Right hindlimb (tissue), 1 donor: ENCODE results near the gene C18orf63.
"Not testable (repeated sequence)": the region's sequence is repeated elsewhere in the genome, so short reads cannot be mapped to it uniquely, and the experiment has no call there.

Experiments used
- DNase-seq: peaks from one replicate; pipeline ENCODE4 v3.0.0-alpha.2; 2018

The C18orf63 gene

DNA sequence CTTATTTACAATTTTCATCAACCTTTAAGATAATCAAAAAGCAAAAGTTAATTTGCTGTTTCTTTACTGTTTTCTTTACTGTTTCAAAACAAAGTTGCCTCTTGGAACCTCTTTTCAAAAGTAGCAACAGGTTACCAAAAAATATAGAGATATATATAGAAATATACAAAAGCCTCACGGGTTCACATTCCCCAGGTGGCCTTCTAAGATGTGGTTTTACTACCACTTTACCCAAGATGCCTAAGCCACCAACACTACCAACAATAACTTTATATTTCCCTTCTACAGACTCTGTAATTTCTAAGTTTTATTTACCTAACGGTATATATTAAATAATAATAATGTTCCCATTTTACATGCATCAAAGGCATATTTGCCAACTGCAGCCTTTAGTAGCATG is 28.8 kb upstream of the C18orf63 start:
- no peak for DNase-seq

DNA sequence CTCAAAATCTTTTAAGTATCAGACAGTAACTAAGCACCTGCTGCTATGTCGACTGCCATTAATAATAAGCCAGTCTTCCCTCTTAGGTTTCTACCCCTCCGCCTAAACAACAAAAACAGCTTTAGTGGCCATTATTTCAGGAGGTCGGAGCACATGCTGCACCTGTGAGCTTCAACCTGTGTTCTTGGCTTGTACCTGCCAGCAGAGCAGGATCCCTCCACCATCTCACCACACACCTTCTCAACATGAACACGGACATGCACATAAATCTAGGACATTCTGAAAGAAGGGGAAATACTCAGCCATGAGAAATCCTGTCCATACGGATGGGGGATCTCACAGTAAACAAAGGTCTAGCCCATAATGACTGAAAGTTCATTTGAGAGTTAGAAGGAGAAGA is 27.6 kb upstream of the C18orf63 start:
- no peak for DNase-seq

DNA sequence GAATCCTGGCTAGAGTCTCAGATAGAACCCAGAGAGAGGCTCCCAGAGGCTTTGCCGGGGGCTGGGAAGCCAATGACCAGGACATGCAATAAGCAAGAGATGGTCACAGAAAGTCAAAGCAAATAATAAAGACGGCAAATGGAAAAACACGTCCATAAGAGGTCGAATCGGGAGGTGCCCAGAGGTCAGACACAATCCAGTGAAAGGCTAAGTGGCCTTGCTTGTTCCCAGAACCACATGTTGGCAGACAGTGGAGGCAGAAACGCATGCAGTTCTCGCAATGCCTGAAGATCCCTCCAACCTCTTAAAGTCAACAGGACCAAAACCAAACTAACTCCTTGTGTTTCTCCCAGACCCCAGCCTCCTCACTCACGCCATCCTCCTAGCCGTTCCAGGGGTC is 26.9 kb upstream of the C18orf63 start:
- DNase-seq = no peak

DNA sequence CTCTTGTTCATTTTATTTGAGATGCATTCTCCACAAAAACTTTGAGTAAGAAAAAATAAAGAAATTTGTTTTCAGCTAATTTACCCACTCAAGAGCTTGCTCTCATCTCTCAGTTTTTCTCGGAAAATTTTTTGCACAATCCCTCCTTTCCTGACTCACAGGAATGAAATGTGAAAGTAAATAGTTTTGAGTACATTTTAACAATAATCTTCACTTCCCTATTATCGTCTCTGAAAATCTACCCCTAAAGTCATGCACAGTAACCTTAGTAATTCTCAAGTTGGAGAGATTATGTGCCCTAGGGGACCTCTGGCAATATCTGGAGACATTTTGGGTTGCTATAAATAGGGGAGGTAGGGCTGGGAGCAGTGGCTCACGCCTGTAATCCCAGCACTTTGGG is 26.5 kb upstream of the C18orf63 start:
- no peak for DNase-seq

DNA sequence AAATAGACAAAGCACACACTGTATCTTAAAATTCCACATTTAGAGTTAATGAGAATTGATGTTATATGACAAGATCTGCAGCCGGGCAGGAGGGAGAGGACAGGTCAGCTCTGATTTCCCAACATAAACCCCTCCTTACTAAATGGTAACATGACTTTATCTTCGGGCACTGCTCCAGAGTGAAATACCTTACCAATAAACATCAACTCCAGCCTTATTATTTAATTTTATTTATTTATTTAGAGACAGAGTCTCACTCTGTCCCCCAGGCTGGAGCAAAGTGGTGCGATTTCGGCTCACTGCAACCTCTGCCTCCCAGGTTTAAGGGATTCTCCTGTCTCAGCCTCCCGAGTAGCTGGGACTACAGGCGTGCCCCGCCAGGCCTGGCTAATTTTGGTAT is 25.6 kb upstream of the C18orf63 start:
- DNase-seq = no peak

DNA sequence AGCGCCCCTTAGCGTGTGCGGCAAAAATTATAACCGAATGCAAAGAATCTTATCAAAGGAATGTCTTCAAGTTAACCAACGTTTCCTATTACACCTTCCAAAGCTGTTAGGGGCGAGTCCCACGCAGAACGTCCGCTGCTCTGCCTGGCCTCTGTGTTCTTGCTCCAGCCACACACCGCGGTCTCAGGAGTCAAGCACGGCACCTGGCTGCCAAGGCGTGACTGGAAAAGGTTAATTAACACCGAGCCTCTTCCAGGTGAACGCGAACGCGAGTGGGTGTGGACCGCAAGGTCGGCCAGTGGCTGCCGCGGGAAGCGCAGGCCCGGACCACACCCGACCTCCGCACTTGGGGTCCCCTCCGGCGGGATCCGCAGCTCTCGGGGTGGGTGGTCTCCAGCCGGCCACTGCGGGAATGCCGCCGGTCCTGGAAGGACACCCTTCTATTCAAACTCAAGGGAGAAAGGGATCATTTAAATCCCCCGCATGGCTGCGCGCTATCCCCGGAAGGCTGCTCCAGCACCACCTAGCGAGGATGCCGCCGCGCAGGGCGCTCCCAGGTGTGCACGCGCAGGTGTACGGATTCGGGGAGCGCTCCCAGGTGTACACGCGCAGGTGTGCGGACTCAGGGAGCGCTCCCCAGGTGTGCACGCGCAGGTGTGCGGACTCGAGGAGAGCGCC is 24.7 kb upstream of the C18orf63 start:
- DNase-seq = no peak

DNA sequence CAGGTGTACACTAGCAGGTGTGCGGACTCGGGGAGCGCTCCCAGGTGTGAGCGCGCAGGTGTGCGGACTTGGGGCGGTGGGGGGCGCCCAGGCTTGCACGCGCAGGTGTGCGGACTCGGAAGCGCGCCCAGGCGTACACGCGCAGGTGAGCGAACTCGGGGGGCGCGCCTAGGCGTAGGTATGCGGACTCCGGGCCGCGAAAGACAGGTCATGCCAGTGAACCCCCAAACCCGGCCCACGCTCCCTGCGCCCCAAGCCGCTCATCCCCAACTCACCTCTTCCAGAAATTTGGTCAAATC is 24.2 kb upstream of the C18orf63 start:
- no peak for DNase-seq

DNA sequence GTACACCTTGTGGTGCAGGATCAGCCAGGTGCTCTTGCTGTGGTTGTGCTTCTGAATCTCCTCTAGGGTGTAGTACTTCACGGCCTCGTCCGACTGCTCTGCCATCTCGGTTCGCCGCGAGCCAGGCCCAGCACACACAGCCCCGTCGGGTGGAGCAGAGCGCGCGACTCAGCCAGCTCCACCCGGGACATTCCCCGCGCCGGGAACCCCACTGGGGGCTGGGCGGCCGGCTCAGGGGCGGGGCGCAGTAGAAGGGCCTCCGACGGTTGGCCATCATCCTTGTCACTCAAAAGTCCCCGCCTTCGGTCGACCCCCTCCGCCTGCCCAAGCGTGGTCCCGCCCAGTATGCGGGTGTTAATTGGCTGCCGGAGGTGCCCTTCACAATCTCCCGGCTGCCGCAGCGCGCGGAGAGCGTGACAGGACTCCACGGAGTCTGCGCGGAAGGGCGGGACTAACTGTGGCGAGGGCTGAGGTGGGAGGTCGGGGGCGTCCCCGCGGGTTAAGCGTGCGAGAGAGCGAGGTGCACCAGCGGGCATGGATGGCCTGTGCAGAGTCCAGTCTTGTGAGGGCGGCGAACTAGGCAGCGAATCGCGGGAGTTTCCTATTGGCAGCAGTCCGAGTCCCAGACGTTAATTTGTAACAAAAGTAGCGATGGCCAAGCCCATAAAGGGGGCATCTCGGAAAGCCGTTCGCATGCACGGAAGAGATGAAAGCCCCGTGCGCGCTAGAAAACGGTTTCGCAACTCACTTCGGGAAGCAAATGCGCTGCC is 23.7 kb upstream of the C18orf63 start, which contains the start of gene CYB5A:
CYB5A (minus strand) TSS at position 193 of the 770 bp plus-strand sequence; CDS start at position 105, 88 bp downstream.
- DNase-seq = peak; percentile 99

DNA sequence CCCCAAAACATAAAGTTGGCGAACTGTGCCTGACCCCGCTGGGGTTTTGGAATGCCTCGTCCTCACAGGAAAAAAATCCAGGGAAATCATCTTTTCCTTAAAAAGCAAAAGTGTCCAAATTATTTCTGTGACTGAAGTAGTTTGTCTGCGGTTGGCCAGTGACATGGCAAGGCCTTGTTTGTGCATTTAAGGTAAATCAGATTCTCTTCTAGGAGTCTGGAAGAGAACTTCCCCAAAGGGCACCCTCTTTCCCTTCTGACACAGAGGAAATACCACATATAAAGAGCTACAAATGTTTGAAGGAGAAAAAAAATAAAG is 23.1 kb upstream of the C18orf63 start:
- no peak for DNase-seq

DNA sequence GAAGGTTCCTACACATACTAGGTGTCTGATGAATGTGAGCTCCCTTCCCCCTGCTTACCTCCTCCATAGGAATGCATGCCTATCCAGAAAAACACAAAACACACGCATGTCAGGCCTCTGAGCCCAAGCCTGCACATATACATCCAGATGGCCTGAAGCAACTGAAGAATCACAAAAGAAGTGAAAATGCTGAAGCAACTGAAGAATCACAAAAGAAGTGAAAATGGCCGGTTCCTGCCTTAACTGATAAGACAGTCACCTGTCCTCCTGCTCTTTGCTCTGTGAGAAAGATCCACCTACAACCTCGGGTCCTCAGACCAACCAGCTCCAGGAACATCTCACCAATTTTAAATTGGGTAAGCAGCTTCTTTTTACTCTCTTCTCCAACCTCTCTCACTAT is 22.7 kb upstream of the C18orf63 start:
- not testable (repeated sequence) for DNase-seq

DNA sequence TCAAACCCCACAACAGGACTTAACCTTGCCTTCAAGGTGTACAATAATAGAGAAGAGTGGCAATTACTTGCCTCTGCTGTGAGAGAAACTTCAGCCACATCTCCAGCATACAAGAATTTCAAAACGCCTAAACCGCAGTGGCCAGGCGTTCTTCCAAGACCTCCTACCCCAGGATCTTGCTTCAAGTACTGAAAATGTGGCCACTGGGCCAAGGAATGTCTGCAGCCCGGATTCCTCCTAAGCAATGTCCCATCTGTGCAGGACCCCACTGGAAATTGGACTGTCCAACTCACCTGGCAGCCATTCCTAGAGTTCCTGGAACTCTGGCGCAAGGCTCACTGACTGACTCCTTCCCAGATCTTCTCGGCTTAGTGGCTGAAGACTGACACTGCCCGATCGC is 21.1 kb upstream of the C18orf63 start:
- DNase-seq = no peak

DNA sequence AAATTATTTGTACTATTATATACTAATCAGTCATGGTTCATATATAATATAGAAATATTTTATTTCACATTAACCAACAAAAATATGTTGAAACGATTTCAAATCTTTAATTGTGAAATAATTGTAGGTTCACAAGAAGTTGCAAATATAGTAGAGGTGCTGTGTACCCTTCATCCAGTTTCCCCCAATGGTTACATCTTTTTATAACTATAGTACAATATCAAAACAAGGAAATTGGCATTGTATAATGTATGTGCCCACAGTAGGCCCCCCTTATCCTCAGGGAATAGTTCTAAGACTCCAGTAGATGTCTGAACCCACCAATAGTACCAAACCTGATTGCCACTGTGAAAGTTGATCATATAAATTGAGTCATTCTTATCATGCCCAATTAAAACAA is 16.5 kb upstream of the C18orf63 start:
- no peak for DNase-seq

DNA sequence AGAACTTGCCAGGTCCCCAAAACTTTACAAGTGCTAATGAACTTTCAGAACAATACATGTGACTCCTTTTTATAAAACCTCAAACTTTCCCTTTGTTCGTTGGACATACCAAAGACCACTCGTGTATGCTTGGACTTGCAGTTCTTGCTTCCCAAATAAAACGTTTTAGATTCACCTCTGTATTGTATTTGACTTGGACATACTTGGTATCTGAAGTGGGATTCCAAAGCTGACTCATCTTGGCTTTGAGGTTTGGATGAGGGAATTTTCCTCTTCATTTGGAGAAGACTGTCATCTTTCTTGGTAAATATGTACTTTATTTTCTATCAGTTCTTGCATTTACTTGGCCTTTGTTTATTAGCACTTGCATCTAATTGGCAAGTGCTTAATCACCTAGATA is 15.9 kb upstream of the C18orf63 start:
- no peak for DNase-seq

DNA sequence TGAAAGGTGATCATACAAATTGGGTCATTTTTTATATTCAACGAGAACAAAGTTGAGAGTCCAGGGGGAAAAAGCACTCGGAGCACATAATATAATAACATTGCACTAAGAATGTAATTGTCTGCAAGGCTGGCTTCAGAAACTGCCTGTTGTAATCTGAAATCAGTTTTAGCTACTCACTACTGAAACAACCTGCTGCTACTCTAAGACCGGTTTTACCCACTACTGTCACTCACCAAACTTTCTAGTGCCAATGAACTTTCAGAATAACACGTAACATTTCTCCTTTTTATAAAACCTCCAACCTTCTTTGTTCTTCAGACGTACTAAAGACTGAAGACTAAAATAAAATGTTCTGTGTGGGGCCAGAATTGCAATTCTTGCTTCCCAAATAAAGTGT is 12.3 kb upstream of the C18orf63 start:
- DNase-seq = no peak

DNA sequence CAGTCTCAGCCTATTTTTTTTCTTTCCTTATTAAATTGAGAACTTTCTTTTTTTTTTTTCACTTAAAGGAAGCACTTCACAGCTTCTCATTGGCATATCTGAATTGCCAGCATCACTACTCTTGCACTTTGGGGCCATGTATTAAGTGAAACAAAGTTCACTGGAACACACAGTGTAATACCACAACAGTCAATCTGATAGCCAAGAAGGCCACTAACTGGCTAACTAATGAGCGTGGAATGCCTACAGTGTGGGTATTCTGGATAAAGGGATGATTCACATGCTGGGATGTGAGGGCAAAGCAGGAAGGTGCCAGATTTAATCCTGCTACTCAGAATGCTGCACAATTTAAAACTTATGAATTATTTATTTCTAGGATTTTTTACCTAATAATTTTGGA is 11.7 kb upstream of the C18orf63 start:
- no peak for DNase-seq

DNA sequence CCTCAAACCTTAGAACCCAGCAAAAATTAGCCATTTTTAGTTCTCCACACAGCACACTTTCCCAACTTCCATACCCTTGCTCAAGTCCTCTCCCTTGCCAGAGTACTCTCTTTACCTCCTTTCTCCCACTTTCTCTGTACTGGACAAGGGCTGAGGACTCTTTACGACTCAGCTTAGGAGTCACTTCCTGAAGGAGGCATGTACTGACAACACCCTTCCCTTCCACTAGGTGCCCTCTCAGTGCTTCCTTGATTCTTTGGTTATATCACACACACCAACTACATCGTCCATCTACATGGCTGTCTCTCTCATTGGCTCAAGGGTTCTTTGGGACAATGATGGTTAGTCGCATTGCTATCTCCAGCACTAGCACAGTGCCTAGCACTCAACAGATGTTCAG is 5.2 kb upstream of the C18orf63 start:
- DNase-seq = no peak

DNA sequence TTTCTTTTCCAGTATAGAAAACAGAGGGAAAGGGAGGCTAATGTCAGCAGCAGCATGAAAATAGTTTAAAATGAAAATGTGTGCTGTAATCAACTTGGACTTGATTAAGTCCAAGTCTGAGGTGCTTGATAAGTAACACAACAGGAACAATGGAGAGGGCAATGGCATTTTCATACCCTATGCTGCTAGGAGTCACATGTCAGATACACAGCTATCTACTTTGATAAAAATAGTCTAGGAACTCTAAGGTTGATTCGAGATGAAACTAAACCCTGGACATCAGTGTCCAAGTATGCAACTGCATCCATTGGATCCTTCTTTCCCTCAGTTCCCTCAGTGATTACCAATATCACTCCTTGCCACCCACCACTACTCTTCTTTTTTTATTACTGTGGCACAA is 4.6 kb upstream of the C18orf63 start:
- DNase-seq = no peak

DNA sequence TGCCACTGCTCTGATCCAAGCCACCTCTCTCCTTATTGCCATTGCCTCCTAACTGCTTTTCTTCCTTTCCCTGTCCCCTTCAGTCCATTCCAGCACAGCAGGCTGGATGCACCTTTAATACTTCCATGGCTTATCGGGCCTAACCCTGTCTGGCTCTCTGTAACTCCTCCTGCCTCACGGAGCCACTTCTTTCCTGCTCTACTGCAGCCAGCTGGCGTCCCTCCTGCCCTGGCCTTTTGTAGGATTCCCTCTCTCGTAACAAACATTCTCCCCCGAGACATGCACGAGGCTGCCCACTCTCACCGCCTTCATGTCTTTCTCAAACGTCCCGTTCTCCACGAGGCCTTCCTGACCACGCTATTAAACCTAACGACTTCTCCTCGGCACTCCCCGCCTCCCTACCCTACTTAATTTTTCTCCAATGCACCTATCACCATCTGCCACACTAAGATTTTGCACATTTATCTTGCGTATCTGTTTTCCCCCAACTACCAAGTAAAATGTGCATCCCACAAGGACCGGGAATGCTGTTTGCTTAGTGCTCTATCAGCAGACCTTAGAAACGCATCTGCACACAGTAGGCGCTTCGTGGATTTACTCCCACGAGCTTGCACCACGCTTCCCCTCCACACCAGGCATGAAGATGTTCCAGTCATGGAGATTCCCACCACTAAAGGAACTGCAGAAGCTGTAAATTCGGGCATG is 728 bp upstream of the C18orf63 start:
- DNase-seq = no peak

DNA sequence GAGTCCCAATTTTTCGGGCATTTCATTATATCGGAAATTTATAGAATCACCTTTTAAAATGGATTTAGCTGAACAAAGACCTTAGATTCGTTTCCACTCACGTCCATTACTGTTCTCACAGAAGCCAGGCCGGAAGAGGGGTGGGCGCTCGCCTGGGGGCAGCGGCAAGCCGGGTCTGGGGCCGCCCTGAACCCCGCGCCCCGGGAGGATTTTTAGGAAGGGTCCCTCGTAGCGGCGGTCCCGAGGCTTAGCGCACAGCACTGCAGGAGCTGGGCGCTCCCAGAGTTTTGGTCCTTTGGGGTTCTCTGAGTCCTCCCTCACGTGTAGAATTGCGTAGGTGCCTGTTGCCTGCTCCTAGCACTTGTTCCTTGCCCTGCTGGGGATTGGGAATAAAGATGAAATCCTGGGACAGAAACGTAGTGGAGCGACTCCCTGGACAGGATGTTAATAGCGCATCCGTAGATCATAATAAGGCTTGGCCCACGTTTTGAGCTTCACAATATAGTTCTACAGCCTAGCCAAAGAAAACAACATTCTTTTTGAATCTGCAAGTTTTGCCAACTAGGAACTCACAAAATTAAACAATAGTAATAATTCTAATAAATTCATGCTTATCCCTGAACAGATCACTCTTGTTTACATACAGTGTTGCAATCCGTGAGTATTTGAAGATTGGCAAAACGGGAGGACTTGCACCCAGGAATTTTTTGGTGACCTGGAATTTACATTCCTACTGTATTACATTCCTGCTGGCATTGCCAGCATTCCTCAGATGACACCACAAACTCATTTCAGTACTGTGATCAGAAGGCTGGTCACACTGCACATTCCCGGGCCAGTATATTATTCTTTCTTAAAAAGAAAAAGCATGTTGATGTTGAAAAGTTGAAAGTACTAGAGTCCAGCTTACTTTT is 875 bp downstream of the C18orf63 start:
- DNase-seq = no peak

DNA sequence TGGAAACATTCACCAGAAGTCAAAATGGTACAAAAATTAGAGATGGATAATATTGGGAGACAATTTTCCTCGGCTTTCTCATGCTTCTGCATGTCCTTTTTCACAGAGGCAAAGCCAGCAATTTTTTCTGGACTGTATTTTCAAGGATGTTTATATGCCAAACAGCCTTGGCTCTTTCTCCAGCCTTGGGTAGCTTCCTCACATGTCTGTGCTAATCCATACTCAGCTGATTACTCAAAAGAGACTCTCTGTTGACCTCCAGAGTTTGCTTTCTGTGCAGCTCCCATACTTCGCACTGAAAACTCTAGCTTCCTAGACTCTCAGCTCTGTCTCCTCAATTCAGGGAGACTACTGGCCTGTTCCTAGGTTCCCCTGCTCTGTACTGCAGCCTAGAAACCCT is 10.6 kb downstream of the C18orf63 start:
- DNase-seq = no peak

DNA sequence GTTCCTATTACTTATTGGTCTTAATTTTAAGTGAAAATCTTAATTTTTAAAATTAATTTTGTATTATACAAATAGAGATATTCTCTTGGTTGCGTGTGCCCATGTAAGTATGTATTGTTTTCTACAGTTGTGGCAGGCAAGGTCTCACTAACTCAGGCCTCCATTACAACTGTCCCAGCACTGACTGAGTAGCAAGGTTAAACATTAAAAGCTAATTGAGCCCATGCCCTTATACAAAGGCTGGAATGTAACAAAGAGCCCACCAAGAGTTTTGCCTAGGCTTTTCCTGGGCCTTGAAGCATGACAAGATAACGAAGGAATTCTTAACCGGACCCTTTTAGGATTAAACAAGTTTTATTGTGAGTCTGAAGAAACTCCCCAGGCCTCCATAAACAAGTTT is 11.2 kb downstream of the C18orf63 start:
- DNase-seq = not testable (repeated sequence)

DNA sequence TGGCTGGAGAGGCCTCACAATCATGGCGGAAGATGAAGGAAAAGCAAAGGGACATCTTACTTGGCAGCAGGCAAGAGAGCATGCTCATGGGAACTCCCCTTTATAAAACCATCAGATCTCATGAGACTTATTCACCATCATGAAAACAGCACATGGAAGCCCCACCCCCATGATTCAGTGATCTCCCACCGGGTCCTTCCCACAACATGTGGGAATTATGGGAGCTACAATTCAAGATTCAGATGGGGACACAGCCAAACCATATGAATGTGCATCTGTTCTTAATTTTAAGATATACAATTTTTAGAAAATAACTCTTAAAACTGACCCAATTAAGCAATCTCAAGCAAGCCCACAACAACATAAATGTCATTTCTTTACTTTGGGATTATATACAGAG is 12.6 kb downstream of the C18orf63 start:
- DNase-seq = no peak

DNA sequence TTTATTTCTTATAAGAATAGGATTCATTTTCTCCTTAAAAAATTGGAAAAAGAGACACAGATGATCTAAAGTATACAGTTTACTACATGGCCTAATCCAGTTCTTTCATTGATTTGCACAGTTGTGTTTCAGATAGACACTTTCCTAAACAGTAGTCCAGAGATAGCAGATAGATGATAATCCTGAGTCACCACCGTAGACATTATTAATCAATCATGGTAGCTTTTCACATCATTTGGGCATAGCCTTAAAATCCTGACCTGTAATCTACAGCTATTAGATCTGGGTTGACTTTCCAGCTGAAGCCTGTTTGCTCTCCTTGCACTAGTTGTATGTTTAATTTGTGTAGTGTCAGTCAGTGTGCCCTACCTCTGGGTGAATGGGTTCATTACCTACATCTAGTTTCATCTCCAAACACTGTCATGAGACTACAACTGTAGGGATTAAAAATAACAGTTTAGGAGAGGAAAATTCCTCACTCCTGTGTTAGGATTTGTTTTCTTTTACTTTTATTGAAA is 14.1 kb downstream of the C18orf63 start:
- DNase-seq = no peak
